ENCODE measurements around the gene CAND1. TPM values are rescaled to one million over a fixed set of nuclear protein-coding genes. Genes with fewer than 3 reads are reported as not detected.

CAND1 gene
- total and polyA plus RNA-seq, 2 of the 8 experiments (the other 6 are each of a cell fraction or from before 2014, with no cell fraction given) = 39.4 to 271 TPM

DNA sequence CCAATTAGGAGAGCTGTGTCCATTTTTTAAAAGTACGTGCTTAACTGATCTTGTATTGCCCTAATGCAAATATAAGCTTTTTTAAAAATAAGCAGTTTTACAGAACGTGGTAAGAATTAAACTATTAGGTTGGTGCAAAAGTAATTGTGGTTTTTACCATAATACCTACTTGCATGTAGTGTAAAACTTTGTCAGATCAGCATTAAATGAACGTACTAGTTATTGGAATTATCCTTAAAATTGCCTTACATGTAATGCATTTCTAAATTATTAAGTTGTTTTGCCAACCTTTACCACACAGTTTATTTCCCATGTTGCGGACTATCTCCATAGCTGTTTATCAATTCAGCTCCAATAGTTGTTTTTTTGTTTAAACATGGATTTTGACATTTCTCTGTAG, 10.9 kb downstream of the CAND1 start (continued):
- TF ChIP-seq, protein P1, sequence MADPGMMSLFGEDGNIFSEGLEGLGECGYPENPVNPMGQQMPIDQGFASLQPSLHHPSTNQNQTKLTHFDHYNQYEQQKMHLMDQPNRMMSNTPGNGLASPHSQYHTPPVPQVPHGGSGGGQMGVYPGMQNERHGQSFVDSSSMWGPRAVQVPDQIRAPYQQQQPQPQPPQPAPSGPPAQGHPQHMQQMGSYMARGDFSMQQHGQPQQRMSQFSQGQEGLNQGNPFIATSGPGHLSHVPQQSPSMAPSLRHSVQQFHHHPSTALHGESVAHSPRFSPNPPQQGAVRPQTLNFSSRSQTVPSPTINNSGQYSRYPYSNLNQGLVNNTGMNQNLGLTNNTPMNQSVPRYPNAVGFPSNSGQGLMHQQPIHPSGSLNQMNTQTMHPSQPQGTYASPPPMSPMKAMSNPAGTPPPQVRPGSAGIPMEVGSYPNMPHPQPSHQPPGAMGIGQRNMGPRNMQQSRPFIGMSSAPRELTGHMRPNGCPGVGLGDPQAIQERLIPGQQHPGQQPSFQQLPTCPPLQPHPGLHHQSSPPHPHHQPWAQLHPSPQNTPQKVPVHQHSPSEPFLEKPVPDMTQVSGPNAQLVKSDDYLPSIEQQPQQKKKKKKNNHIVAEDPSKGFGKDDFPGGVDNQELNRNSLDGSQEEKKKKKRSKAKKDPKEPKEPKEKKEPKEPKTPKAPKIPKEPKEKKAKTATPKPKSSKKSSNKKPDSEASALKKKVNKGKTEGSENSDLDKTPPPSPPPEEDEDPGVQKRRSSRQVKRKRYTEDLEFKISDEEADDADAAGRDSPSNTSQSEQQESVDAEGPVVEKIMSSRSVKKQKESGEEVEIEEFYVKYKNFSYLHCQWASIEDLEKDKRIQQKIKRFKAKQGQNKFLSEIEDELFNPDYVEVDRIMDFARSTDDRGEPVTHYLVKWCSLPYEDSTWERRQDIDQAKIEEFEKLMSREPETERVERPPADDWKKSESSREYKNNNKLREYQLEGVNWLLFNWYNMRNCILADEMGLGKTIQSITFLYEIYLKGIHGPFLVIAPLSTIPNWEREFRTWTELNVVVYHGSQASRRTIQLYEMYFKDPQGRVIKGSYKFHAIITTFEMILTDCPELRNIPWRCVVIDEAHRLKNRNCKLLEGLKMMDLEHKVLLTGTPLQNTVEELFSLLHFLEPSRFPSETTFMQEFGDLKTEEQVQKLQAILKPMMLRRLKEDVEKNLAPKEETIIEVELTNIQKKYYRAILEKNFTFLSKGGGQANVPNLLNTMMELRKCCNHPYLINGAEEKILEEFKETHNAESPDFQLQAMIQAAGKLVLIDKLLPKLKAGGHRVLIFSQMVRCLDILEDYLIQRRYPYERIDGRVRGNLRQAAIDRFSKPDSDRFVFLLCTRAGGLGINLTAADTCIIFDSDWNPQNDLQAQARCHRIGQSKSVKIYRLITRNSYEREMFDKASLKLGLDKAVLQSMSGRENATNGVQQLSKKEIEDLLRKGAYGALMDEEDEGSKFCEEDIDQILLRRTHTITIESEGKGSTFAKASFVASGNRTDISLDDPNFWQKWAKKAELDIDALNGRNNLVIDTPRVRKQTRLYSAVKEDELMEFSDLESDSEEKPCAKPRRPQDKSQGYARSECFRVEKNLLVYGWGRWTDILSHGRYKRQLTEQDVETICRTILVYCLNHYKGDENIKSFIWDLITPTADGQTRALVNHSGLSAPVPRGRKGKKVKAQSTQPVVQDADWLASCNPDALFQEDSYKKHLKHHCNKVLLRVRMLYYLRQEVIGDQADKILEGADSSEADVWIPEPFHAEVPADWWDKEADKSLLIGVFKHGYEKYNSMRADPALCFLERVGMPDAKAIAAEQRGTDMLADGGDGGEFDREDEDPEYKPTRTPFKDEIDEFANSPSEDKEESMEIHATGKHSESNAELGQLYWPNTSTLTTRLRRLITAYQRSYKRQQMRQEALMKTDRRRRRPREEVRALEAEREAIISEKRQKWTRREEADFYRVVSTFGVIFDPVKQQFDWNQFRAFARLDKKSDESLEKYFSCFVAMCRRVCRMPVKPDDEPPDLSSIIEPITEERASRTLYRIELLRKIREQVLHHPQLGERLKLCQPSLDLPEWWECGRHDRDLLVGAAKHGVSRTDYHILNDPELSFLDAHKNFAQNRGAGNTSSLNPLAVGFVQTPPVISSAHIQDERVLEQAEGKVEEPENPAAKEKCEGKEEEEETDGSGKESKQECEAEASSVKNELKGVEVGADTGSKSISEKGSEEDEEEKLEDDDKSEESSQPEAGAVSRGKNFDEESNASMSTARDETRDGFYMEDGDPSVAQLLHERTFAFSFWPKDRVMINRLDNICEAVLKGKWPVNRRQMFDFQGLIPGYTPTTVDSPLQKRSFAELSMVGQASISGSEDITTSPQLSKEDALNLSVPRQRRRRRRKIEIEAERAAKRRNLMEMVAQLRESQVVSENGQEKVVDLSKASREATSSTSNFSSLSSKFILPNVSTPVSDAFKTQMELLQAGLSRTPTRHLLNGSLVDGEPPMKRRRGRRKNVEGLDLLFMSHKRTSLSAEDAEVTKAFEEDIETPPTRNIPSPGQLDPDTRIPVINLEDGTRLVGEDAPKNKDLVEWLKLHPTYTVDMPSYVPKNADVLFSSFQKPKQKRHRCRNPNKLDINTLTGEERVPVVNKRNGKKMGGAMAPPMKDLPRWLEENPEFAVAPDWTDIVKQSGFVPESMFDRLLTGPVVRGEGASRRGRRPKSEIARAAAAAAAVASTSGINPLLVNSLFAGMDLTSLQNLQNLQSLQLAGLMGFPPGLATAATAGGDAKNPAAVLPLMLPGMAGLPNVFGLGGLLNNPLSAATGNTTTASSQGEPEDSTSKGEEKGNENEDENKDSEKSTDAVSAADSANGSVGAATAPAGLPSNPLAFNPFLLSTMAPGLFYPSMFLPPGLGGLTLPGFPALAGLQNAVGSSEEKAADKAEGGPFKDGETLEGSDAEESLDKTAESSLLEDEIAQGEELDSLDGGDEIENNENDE (IDR thresholded peaks at IDR 0.05; ENCODE audit: insufficient replicate concordance, low read length) = no peak
- TF ChIP-seq SUZ12 (IDR thresholded peaks at IDR 0.05; ENCODE audit: low read length) (no peak), PHF8 (conservative IDR thresholded peaks at IDR 0.05; ENCODE audit: low read depth, low read length) (no peak), CBX5 (IDR thresholded peaks at IDR 0.05; ENCODE audit: low read depth, low read length) (no peak), KDM1A (IDR thresholded peaks at IDR 0.05; ENCODE audit: borderline replicate concordance, low read length) (no peak)
